ENCODE measurements around the gene FBXL20.

DNA sequence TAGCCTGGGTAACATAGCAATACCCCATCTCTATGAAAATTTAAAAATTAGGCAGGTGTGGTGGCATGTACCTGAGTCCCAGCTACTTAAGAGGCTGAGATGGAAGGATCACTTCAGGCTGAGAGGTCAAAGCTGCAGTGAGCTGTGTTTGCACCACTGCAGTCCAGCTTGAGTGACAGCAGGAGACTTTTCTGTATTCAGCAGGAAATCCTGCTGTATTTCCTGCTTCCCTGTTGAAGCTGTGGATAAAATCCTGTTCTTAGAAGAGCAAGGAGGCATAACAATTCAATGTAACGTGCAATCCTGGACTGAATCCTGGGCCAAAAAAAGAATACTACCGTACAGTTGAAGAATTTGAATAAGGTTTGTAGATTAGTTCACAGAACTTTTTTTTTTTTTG, 62.2 kb downstream of the FBXL20 start:
- no peak for TF ChIP-seq JUND (IDR thresholded peaks at IDR 0.05)
- TF ChIP-seq, protein P1, sequence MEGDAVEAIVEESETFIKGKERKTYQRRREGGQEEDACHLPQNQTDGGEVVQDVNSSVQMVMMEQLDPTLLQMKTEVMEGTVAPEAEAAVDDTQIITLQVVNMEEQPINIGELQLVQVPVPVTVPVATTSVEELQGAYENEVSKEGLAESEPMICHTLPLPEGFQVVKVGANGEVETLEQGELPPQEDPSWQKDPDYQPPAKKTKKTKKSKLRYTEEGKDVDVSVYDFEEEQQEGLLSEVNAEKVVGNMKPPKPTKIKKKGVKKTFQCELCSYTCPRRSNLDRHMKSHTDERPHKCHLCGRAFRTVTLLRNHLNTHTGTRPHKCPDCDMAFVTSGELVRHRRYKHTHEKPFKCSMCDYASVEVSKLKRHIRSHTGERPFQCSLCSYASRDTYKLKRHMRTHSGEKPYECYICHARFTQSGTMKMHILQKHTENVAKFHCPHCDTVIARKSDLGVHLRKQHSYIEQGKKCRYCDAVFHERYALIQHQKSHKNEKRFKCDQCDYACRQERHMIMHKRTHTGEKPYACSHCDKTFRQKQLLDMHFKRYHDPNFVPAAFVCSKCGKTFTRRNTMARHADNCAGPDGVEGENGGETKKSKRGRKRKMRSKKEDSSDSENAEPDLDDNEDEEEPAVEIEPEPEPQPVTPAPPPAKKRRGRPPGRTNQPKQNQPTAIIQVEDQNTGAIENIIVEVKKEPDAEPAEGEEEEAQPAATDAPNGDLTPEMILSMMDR (IDR thresholded peaks at IDR 0.05; ENCODE audit: low read depth, low read length, missing input control) = no peak
- TF ChIP-seq, protein P2, sequence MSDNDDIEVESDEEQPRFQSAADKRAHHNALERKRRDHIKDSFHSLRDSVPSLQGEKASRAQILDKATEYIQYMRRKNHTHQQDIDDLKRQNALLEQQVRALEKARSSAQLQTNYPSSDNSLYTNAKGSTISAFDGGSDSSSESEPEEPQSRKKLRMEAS (IDR thresholded peaks at IDR 0.05) = no peak
- no peak for TF ChIP-seq YY1 (IDR thresholded peaks at IDR 0.05)
- TF ChIP-seq RAD21 (IDR thresholded peaks at IDR 0.05) = no peak
- TF ChIP-seq, protein P3, sequence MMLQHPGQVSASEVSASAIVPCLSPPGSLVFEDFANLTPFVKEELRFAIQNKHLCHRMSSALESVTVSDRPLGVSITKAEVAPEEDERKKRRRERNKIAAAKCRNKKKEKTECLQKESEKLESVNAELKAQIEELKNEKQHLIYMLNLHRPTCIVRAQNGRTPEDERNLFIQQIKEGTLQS (IDR thresholded peaks at IDR 0.05) = no peak
- TF ChIP-seq HNF4G (IDR thresholded peaks at IDR 0.05) = no peak
- TF ChIP-seq TAF1 (conservative IDR thresholded peaks at IDR 0.05) = no peak
- TF ChIP-seq EGR1 (IDR thresholded peaks at IDR 0.05; ENCODE audit: low read depth in 2 of 2) = no peak

Measured in liver (tissue), 3 donors.